ENCODE data around the gene TTLL5.
A peak's percentile ranks its signal among the peaks of the same experiment; 100 is the strongest.

TTLL5 gene

DNA sequence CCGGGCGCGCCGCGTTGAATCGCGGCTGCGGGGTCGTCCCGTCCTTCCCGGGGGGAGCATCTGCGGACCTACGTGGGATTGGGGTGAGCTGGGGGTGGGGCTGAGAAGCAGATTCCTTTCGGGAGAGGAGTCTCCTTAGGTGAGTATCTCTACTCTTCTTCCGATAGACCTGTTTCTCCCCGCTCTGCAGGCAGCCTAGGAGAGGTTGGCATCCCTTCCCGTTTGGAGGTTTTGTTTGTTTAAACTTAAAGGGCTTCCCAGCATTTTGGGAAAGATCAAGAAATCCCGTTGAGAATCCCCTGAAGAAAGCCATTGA, 411 bp downstream of the TTLL5 start:
- Histone ChIP-seq H3K79me2 (ENCODE audit: control insufficient read depth, low read length) (peaks cover 49% of the 10 kb centered on the region), H3K27ac (ENCODE audit: low read depth, low read length) (peak overlapping the region; percentile 63), H3K4me3 (ENCODE audit: low read length) (peak overlapping the region; percentile 82)

DNA sequence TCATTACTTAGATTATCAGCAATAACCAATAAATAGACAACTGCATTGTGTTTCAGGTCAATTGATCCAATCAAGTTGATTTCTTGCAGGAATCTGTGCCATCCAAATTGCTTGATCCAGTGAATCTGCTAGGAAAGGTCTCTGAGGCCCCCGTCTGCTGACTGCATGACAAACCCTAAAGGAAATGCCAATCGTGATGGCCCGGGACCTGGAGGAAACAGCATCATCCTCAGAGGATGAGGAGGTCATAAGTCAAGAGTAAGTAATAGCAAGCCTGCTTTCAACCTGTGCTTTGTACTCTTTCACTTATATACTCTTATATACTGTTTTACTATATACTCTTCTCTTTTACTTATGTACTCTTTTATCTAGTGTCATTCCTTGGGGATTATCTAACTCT, 1.9 kb downstream of the TTLL5 start:
- TF ChIP-seq, protein P1, sequence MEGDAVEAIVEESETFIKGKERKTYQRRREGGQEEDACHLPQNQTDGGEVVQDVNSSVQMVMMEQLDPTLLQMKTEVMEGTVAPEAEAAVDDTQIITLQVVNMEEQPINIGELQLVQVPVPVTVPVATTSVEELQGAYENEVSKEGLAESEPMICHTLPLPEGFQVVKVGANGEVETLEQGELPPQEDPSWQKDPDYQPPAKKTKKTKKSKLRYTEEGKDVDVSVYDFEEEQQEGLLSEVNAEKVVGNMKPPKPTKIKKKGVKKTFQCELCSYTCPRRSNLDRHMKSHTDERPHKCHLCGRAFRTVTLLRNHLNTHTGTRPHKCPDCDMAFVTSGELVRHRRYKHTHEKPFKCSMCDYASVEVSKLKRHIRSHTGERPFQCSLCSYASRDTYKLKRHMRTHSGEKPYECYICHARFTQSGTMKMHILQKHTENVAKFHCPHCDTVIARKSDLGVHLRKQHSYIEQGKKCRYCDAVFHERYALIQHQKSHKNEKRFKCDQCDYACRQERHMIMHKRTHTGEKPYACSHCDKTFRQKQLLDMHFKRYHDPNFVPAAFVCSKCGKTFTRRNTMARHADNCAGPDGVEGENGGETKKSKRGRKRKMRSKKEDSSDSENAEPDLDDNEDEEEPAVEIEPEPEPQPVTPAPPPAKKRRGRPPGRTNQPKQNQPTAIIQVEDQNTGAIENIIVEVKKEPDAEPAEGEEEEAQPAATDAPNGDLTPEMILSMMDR (IDR thresholded peaks at IDR 0.05; ENCODE audit: low read depth, low read length, poor library complexity, severe bottlenecking) = no peak
- no peak for TF ChIP-seq EZH2phosphoT487 (IDR thresholded peaks at IDR 0.05; ENCODE audit: borderline replicate concordance, low read length)
- Histone ChIP-seq H3K79me2 (ENCODE audit: control insufficient read depth, low read length) (peaks cover 42% of the 10 kb centered on the region), H3F3A (ENCODE audit: control insufficient read depth, insufficient read depth) (no peaks in the 10 kb centered on the region), H3K4me2 (ENCODE audit: low read length) (no peak overlapping the region), H3K27ac (ENCODE audit: low read depth, low read length) (no peak overlapping the region), H3K4me1 (ENCODE audit: control insufficient read depth, low read length) (peaks cover 21% of the 10 kb centered on the region), H3K9me3 (ENCODE audit: control insufficient read depth, insufficient read depth, low read length) (no peaks in the 10 kb centered on the region), H3K27me3 (ENCODE audit: control insufficient read depth, low read length) (no peaks in the 10 kb centered on the region), H3K9me2 (replicated peaks; ENCODE audit: control insufficient read depth, low read length) (no peaks in the 10 kb centered on the region), H3K36me3 (ENCODE audit: control insufficient read depth, low read length) (peaks cover 35% of the 10 kb centered on the region), H3K4me3 (ENCODE audit: low read length) (no peak overlapping the region), H4K20me1 (ENCODE audit: control insufficient read depth, insufficient read depth, low read depth, low read length) (no peaks in the 10 kb centered on the region)

More for the DNA sequence above, 411 bp downstream of the TTLL5 start:
- Histone ChIP-seq H3K9me3 (ENCODE audit: control insufficient read depth, insufficient read depth, low read length) (no peaks in the 10 kb centered on the region), H3F3A (ENCODE audit: control insufficient read depth, insufficient read depth) (no peaks in the 10 kb centered on the region), H3K4me2 (ENCODE audit: low read length) (peak overlapping the region; percentile 80), H3K4me1 (ENCODE audit: control insufficient read depth, low read length) (peaks cover 21% of the 10 kb centered on the region), H3K36me3 (ENCODE audit: control insufficient read depth, low read length) (peaks cover 50% of the 10 kb centered on the region), H3K27me3 (ENCODE audit: control insufficient read depth, low read length) (no peaks in the 10 kb centered on the region), H3K9me2 (replicated peaks; ENCODE audit: control insufficient read depth, low read length) (no peaks in the 10 kb centered on the region), H4K20me1 (ENCODE audit: control insufficient read depth, insufficient read depth, low read depth, low read length) (no peaks in the 10 kb centered on the region)
- no peak for TF ChIP-seq EZH2phosphoT487 (IDR thresholded peaks at IDR 0.05; ENCODE audit: borderline replicate concordance, low read length)
- TF ChIP-seq, protein P1 (IDR thresholded peaks at IDR 0.05; ENCODE audit: low read depth, low read length, poor library complexity, severe bottlenecking) = no peak

DNA sequence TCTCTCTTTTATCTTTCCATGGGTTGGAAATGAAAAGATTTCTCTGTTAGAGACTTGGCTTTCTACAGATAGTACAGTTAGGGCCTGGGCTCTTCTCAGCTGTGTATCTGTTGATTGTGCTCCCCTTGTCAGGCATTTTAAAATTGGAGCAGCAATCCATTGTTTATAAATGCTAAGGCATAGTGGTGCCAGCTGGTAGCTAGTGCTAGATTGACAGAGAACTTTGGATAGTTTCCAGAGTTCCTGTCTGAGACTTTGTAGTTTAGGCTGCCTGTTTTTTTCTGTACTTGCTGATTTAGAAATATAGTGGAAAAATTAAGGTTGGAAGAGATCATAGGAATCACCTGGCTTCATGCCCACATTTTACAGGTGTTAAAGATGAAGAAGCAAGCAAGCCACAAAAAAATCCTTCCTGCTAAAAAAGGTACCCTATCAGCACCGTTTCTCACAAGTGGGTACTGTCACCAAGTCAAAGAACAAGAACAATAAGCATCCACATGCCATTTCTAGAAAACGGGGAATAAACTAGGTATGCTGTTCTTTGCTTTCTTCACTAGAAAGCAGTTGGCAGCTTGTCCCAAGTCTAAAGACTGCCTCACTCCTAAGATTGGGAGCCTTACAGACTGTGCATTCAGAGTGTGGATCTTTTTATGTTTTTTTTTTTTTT, 6.2 kb downstream of the TTLL5 start:
- H3F3A ChIP-seq (ENCODE audit: control insufficient read depth, insufficient read depth) = no peaks in the 10 kb centered on the region
- H3K4me3 ChIP-seq (ENCODE audit: low read length) = no peak overlapping the region
- H3K79me2 ChIP-seq (ENCODE audit: control insufficient read depth, low read length) = peaks cover 10% of the 10 kb centered on the region
- peaks cover 47% of the 10 kb centered on the region for H3K36me3 ChIP-seq (ENCODE audit: control insufficient read depth, low read length)
- no peaks in the 10 kb centered on the region for H3K9me2 ChIP-seq (replicated peaks; ENCODE audit: control insufficient read depth, low read length)
- H3K4me1 ChIP-seq (ENCODE audit: control insufficient read depth, low read length) = peaks cover 4% of the 10 kb centered on the region; the same call in 1 of the 2 replicates
- no peak for TF ChIP-seq EZH2phosphoT487 (IDR thresholded peaks at IDR 0.05; ENCODE audit: borderline replicate concordance, low read length)
- TF ChIP-seq, protein P1 (IDR thresholded peaks at IDR 0.05; ENCODE audit: low read depth, low read length, poor library complexity, severe bottlenecking) = no peak
- no peaks in the 10 kb centered on the region for H3K9me3 ChIP-seq (ENCODE audit: control insufficient read depth, insufficient read depth, low read length)
- H3K27ac ChIP-seq (ENCODE audit: low read depth, low read length) = no peak overlapping the region
- H3K4me2 ChIP-seq (ENCODE audit: low read length) = no peak overlapping the region
- no peaks in the 10 kb centered on the region for H3K27me3 ChIP-seq (ENCODE audit: control insufficient read depth, low read length)
- H4K20me1 ChIP-seq (ENCODE audit: control insufficient read depth, insufficient read depth, low read depth, low read length) = no peaks in the 10 kb centered on the region

All from DOHH2 (cell line).